ENCODE results near the gene TEX38. TPM values are rescaled to one million over a fixed set of nuclear protein-coding genes. Genes with fewer than 3 reads are reported as not detected.

Gene TEX38
- total RNA-seq, 1 experiment from 2014 or later, result 0.17 TPM

DNA sequence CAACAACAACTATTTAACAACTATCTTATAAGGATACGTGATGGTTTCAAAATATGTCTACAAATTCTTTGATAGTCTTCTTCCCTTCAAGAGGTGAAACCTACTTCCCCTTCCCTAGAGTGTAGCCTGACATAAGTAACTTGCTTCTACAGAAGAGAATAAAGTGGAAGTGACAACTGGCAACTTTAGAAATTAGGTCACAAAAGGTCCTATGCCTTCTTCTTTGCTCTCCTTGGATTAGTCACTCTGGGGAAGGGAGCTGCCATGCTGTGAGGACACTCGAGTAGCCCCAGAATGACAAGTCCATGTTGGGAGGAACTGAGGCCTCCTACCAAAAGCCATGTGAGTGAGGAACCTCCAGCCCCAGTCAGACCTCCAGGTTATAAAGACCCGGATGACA is 28.0 kb downstream of the TEX38 start (continued):
- no peak for TF ChIP-seq ZNF512 (CRISPR knock-in tag; IDR thresholded peaks at IDR 0.05; ENCODE audit: borderline replicate concordance)
- TF ChIP-seq CREM (CRISPR knock-in tag; IDR thresholded peaks at IDR 0.05), result no peak
- no peak for TF ChIP-seq ZNF232 (CRISPR knock-in tag; IDR thresholded peaks at IDR 0.05)
- no peak for TF ChIP-seq ZNF423 (CRISPR knock-in tag; IDR thresholded peaks at IDR 0.05)
- TF ChIP-seq MLX (CRISPR knock-in tag; IDR thresholded peaks at IDR 0.05), result no peak
- no peak for TF ChIP-seq ZNF416 (CRISPR knock-in tag; IDR thresholded peaks at IDR 0.05)

GRCh38 chr1:46703927-46704641 is 32.4 kb downstream of the TEX38 start:
- H3K27me3 Mint-ChIP-seq (ENCODE audit: low read depth), result no peaks in the 10 kb centered on the region
- no peak for TF ChIP-seq FOXJ3 (CRISPR knock-in tag; IDR thresholded peaks at IDR 0.05; ENCODE audit: borderline replicate concordance)
- no peak for TF ChIP-seq IRF2 (CRISPR knock-in tag; IDR thresholded peaks at IDR 0.05; ENCODE audit: borderline replicate concordance, low read depth)
- no peak for TF ChIP-seq TCF7 (CRISPR knock-in tag; IDR thresholded peaks at IDR 0.05; ENCODE audit: low read depth)
- TF ChIP-seq, protein P1, sequence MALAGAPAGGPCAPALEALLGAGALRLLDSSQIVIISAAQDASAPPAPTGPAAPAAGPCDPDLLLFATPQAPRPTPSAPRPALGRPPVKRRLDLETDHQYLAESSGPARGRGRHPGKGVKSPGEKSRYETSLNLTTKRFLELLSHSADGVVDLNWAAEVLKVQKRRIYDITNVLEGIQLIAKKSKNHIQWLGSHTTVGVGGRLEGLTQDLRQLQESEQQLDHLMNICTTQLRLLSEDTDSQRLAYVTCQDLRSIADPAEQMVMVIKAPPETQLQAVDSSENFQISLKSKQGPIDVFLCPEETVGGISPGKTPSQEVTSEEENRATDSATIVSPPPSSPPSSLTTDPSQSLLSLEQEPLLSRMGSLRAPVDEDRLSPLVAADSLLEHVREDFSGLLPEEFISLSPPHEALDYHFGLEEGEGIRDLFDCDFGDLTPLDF (CRISPR knock-in tag; IDR thresholded peaks at IDR 0.05), result no peak
- no peak for TF ChIP-seq NFE2L1 (CRISPR knock-in tag; IDR thresholded peaks at IDR 0.05)
- TF ChIP-seq ETV6 (CRISPR knock-in tag; IDR thresholded peaks at IDR 0.05), result no peak
- no peak for TF ChIP-seq PREB (CRISPR knock-in tag; IDR thresholded peaks at IDR 0.05; ENCODE audit: borderline replicate concordance)
- TF ChIP-seq RELA (CRISPR knock-in tag; IDR thresholded peaks at IDR 0.05; ENCODE audit: borderline replicate concordance), result no peak
- TF ChIP-seq ZNF232 (CRISPR knock-in tag; IDR thresholded peaks at IDR 0.05), result no peak
- TF ChIP-seq FOXP1 (CRISPR knock-in tag; IDR thresholded peaks at IDR 0.05; ENCODE audit: borderline replicate concordance), result no peak
- TF ChIP-seq STAT6 (CRISPR knock-in tag; conservative IDR thresholded peaks at IDR 0.05; ENCODE audit: low read depth), result no peak
- TF ChIP-seq FOXK1 (CRISPR knock-in tag; IDR thresholded peaks at IDR 0.05), result no peak
- TF ChIP-seq ZNF532 (CRISPR knock-in tag; IDR thresholded peaks at IDR 0.05; ENCODE audit: borderline replicate concordance), result no peak
- TF ChIP-seq, protein P2, sequence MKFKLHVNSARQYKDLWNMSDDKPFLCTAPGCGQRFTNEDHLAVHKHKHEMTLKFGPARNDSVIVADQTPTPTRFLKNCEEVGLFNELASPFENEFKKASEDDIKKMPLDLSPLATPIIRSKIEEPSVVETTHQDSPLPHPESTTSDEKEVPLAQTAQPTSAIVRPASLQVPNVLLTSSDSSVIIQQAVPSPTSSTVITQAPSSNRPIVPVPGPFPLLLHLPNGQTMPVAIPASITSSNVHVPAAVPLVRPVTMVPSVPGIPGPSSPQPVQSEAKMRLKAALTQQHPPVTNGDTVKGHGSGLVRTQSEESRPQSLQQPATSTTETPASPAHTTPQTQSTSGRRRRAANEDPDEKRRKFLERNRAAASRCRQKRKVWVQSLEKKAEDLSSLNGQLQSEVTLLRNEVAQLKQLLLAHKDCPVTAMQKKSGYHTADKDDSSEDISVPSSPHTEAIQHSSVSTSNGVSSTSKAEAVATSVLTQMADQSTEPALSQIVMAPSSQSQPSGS (CRISPR knock-in tag; IDR thresholded peaks at IDR 0.05; ENCODE audit: borderline replicate concordance, low read depth), result no peak
- H3K9me3 Mint-ChIP-seq, result no peaks in the 10 kb centered on the region
- no peak overlapping the region for H3K27ac Mint-ChIP-seq
- peaks cover 40% of the 10 kb centered on the region for H3K36me3 Mint-ChIP-seq
- ATAC-seq (no peak), DNase-seq (ENCODE audit: low spot score) (no peak)
- POLR2A ChIA-PET, result no interaction called here
- no peak overlapping the region for H3K4me3 Mint-ChIP-seq
- no peaks in the 10 kb centered on the region for H3K4me1 Mint-ChIP-seq
- CTCF ChIA-PET, result no interaction called here

Measured in WTC11 (cell line).